Measurements from ENCODE around the gene ACP4.

ACP4 gene

DNA sequence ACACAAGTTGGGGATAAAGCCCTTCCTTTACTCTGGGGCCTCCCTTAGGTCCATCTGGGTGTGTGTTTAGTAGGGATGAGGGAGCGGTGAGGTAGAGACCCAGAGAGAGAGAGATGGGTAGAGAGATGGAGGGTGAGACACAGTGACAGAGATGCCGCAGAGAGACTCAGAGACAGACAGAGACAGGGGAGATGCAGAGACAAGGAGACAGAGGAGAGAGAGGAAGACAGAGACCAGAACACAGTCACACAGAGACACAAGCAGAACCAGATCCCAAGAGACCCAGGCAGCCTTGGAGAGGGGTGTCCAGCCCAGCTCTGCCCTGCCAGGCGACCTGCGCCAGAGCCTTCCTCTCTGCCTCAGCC lies 31.0 kb downstream of the ACP4 start:
- H3K4me2 ChIP-seq (ENCODE audit: low read depth, low read length), result no peak overlapping the region

DNA sequence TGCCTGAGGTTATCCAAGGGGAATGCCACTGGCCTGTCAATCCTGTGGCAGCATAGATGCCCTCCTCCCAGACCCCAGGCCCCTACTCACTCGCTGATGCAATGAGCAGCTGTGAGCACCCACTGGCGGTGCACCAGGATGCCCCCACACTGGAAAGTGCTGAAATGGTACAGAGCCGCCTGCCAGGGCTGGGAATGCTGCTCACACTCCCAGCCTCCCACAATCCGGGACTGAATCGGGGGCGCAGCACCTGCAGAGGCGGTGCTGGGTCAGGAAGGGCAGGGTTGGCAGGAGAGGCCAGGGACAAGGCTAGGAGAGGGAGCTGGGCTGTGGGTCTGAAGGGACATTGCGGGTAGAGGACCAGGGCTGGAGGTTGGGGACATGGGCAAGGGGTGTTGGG lies 31.4 kb downstream of the ACP4 start:
- Histone ChIP-seq H3K4me3 (ENCODE audit: low read length) (no peak overlapping the region), H2AFZ (ENCODE audit: low read length) (no peak overlapping the region), H3K36me3 (replicated peaks; ENCODE audit: insufficient read depth, low read length) (no peaks in the 10 kb centered on the region), H3K4me2 (ENCODE audit: low read depth, low read length) (no peak overlapping the region), H3K9ac (ENCODE audit: low read length) (no peak overlapping the region), H3K9me3 (replicated peaks; ENCODE audit: insufficient read depth, low read length) (no peaks in the 10 kb centered on the region), H3K27ac (ENCODE audit: low read length) (no peak overlapping the region), H3K4me1 (ENCODE audit: low read length) (no peaks in the 10 kb centered on the region), H3K79me2 (ENCODE audit: low read length) (no peaks in the 10 kb centered on the region), H3K27me3 (replicated peaks; ENCODE audit: insufficient read depth, low read length) (peaks cover 96% of the 10 kb centered on the region), H3F3A (ENCODE audit: insufficient read depth, low read length) (no peaks in the 10 kb centered on the region), H3K9me2 (replicated peaks; ENCODE audit: insufficient read depth, low read length) (no peaks in the 10 kb centered on the region), H4K20me1 (ENCODE audit: insufficient read depth, low read length) (no peaks in the 10 kb centered on the region)
- no peak for TF ChIP-seq EZH2phosphoT487 (IDR thresholded peaks at IDR 0.05; ENCODE audit: low read length)
- no peak for DNase-seq

More for the DNA sequence above, 31.0 kb downstream of the ACP4 start:
- no peaks in the 10 kb centered on the region for H3F3A ChIP-seq (ENCODE audit: insufficient read depth, low read length)
- no peaks in the 10 kb centered on the region for H3K9me2 ChIP-seq (replicated peaks; ENCODE audit: insufficient read depth, low read length)
- H2AFZ ChIP-seq (ENCODE audit: low read length), result no peak overlapping the region
- TF ChIP-seq, protein P1, sequence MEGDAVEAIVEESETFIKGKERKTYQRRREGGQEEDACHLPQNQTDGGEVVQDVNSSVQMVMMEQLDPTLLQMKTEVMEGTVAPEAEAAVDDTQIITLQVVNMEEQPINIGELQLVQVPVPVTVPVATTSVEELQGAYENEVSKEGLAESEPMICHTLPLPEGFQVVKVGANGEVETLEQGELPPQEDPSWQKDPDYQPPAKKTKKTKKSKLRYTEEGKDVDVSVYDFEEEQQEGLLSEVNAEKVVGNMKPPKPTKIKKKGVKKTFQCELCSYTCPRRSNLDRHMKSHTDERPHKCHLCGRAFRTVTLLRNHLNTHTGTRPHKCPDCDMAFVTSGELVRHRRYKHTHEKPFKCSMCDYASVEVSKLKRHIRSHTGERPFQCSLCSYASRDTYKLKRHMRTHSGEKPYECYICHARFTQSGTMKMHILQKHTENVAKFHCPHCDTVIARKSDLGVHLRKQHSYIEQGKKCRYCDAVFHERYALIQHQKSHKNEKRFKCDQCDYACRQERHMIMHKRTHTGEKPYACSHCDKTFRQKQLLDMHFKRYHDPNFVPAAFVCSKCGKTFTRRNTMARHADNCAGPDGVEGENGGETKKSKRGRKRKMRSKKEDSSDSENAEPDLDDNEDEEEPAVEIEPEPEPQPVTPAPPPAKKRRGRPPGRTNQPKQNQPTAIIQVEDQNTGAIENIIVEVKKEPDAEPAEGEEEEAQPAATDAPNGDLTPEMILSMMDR (IDR thresholded peaks at IDR 0.05; ENCODE audit: low read length), result no peak
- TF ChIP-seq EZH2phosphoT487 (IDR thresholded peaks at IDR 0.05; ENCODE audit: low read length) (no peak), EZH2 (optimal IDR thresholded peaks at IDR 0.05; ENCODE audit: low read depth, low read length) (no peak)
- no peaks in the 10 kb centered on the region for H4K20me1 ChIP-seq (ENCODE audit: insufficient read depth, low read length)
- no peak overlapping the region for H3K27ac ChIP-seq (ENCODE audit: low read length)
- no peaks in the 10 kb centered on the region for H3K4me1 ChIP-seq (ENCODE audit: low read length)
- H3K79me2 ChIP-seq (ENCODE audit: low read length), result no peaks in the 10 kb centered on the region
- H3K36me3 ChIP-seq (replicated peaks; ENCODE audit: insufficient read depth, low read length), result no peaks in the 10 kb centered on the region
- no peak overlapping the region for H3K4me3 ChIP-seq (ENCODE audit: low read length)
- no peaks in the 10 kb centered on the region for H3K9me3 ChIP-seq (replicated peaks; ENCODE audit: insufficient read depth, low read length)
- peaks cover 93% of the 10 kb centered on the region for H3K27me3 ChIP-seq (replicated peaks; ENCODE audit: insufficient read depth, low read length)
- DNase-seq, result no peak
- H3K9ac ChIP-seq (ENCODE audit: low read length), result no peak overlapping the region

DNA sequence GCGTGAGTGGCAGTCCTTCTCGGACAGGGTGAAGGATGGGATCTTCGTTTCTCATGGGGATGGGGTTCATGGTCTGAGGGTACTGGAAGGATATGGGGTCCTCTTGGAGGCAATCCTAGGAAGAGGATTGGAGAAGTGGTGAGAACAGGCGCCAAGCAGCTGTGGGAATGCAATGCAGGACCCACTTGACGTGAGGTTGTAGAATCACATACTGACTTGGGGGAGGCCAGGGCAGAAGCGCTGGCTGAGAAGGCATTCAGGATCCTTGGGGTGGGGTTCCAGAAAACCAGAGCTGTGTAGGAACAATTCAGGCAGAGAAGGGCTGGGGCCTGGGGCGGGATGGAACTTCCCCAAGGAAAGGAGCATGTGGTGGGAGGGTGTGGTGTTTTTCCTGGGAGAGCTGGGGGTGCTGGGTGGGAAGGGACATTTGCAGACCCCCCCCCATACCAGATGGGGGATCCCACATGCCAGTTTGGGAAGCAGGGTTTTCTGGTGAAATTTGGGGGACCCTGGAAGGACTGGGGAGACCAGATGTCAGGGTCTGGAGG lies 32.5 kb downstream of the ACP4 start:
- H3K4me2 ChIP-seq (ENCODE audit: low read depth, low read length), result no peak overlapping the region
- H3K9me3 ChIP-seq (replicated peaks; ENCODE audit: insufficient read depth, low read length), result no peaks in the 10 kb centered on the region
- no peaks in the 10 kb centered on the region for H3K9me2 ChIP-seq (replicated peaks; ENCODE audit: insufficient read depth, low read length)
- H3K27me3 ChIP-seq (replicated peaks; ENCODE audit: insufficient read depth, low read length), result peaks cover 96% of the 10 kb centered on the region
- H3K36me3 ChIP-seq (replicated peaks; ENCODE audit: insufficient read depth, low read length), result no peaks in the 10 kb centered on the region
- no peaks in the 10 kb centered on the region for H3K79me2 ChIP-seq (ENCODE audit: low read length)
- DNase-seq, result no peak
- H3K9ac ChIP-seq (ENCODE audit: low read length), result no peak overlapping the region
- H3K4me3 ChIP-seq (ENCODE audit: low read length), result no peak overlapping the region
- TF ChIP-seq EZH2 (optimal IDR thresholded peaks at IDR 0.05; ENCODE audit: low read depth, low read length) (no peak), EZH2phosphoT487 (IDR thresholded peaks at IDR 0.05; ENCODE audit: low read length) (no peak)
- TF ChIP-seq, protein P1 (IDR thresholded peaks at IDR 0.05; ENCODE audit: low read length), result no peak
- no peaks in the 10 kb centered on the region for H3K4me1 ChIP-seq (ENCODE audit: low read length)
- no peak overlapping the region for H3K27ac ChIP-seq (ENCODE audit: low read length)
- no peaks in the 10 kb centered on the region for H3F3A ChIP-seq (ENCODE audit: insufficient read depth, low read length)
- H4K20me1 ChIP-seq (ENCODE audit: insufficient read depth, low read length), result no peaks in the 10 kb centered on the region
- H2AFZ ChIP-seq (ENCODE audit: low read length), result no peak overlapping the region

DNA sequence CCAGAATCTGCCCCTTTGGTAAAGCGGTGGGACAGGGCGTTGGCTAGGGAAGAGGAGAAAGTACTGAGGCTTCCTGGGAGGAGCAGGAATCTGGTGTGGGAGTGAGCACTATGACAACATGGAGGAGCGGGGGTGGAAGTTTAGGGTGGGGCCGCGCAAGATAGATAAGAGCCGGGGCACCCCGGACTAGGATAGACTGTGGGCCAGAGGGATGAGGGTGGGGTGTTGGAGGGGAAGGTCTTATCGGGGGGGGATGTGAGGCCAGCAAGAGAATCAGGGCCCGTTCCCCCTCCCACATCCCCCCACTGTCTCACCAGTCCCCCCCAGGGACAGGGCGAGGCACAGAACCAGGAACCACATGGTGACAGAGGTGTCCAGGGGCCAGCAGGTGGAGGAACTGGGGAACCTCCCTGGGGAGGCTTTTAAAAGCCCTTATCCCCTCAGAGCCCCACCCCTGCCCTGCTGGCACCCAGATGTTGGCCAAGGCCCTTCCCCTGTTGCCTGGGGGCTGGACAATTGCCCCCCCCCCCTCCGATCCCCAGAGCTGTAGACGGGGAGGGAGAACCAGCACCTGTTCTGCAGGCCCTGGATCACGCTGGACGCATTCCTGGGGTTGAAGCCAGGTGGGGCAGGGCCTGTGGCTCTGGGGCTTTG lies 33.3 kb downstream of the ACP4 start, which contains the start of gene KLK1:
Gene KLK1, minus strand, starts transcription at position 399 of the 654 bp plus-strand sequence. Its CDS starts 39 bp downstream, at position 360.
- Histone ChIP-seq H3K9me3 (replicated peaks; ENCODE audit: insufficient read depth, low read length) (no peaks in the 10 kb centered on the region), H3F3A (ENCODE audit: insufficient read depth, low read length) (no peaks in the 10 kb centered on the region), H3K4me3 (ENCODE audit: low read length) (no peak within 1 kb of the TSS), H4K20me1 (ENCODE audit: insufficient read depth, low read length) (no peaks in the 10 kb centered on the region), H3K4me2 (ENCODE audit: low read depth, low read length) (no peak within 1 kb of the TSS), H3K27ac (ENCODE audit: low read length) (no peak within 1 kb of the TSS), H2AFZ (ENCODE audit: low read length) (no peak within 1 kb of the TSS), H3K79me2 (ENCODE audit: low read length) (no peaks in the 10 kb centered on the region), H3K4me1 (ENCODE audit: low read length) (no peaks in the 10 kb centered on the region), H3K9ac (ENCODE audit: low read length) (no peak within 1 kb of the TSS), H3K27me3 (replicated peaks; ENCODE audit: insufficient read depth, low read length) (peaks cover 92% of the 10 kb centered on the region), H3K36me3 (replicated peaks; ENCODE audit: insufficient read depth, low read length) (no peaks in the 10 kb centered on the region), H3K9me2 (replicated peaks; ENCODE audit: insufficient read depth, low read length) (no peaks in the 10 kb centered on the region)
- DNase-seq, result no peak
- TF ChIP-seq EZH2 (optimal IDR thresholded peaks at IDR 0.05; ENCODE audit: low read depth, low read length) (no peak), EZH2phosphoT487 (IDR thresholded peaks at IDR 0.05; ENCODE audit: low read length) (no peak)
- TF ChIP-seq, protein P1 (IDR thresholded peaks at IDR 0.05; ENCODE audit: low read length), result no peak

All from MM.1S (cell line).